SK-N-SH (cell line): ENCODE measurements around the gene INF2. TPM values are rescaled to one million over a fixed set of nuclear protein-coding genes. Genes with fewer than 3 reads are reported as not detected.

ENCODE experiments used
- CTCF ChIA-PET: fragments of 300-600, 350-600 bp; formaldehyde crosslinking; extraction: SDS; loops from one replicate; lab custom pipeline; 2021; lab: Yijun Ruan, JAX
- POLR2A ChIA-PET: fragments of 350-600 bp; sonication (Branson Sonifier 250); formaldehyde crosslinking; extraction: SDS; loops from one replicate; lab custom pipeline; 2020; ENCODE audit warnings: antibody characterized with exemption, inconsistent platforms; lab: Yijun Ruan, JAX
- DNase-seq: peaks from one replicate; pipeline ENCODE4 v3.0.0; 2012
- H2AFZ ChIP-seq: fragments of 200-600 bp; sonication (generic); 2 replicates; pipeline ENCODE4 v1.8.1; 2016; ENCODE audit warnings: antibody characterized with exemption, mild to moderate bottlenecking, low read depth
- H3F3A ChIP-seq: fragments of 200-600 bp; sonication (generic); replicated peaks from 2 replicates; pipeline ENCODE3; 2016; ENCODE audit warnings: antibody characterized with exemption, mild to moderate bottlenecking; ENCODE audit not compliant: insufficient read depth
- H3K27ac ChIP-seq, 2 experiments: fragments of 200-500 bp in 1 of 2; fragments of 200-600 bp in 1 of 2; sonication (Bioruptor generic) in 1 of 2; sonication (generic), shearing (Covaris generic) in 1 of 2; 2 replicates each; pipeline versions ENCODE4 v1.5.1 to v1.6.1; 2014 to 2016; ENCODE audit warnings: low read depth in 2 of 2, inconsistent platforms in 1 of 2, low read length in 1 of 2, mild to moderate bottlenecking in 1 of 2, mixed read lengths in 1 of 2
- H3K27me3 ChIP-seq: fragments of 200-600 bp; sonication (generic), shearing (Covaris generic); 2 replicates; pipeline ENCODE4 v1.6.1; 2016; ENCODE audit warnings: mixed run types; ENCODE audit not compliant: insufficient read depth
- H3K36me3 ChIP-seq, 2 experiments: fragments of 200-500 bp in 1 of 2; fragments of 200-600 bp in 1 of 2; sonication (Bioruptor generic) in 1 of 2; sonication (generic) in 1 of 2; replicated peaks in 1 of 2; 2 replicates each; pipeline versions ENCODE3 to v1.5.1; 2014 to 2016; ENCODE audit warnings: low read length in 1 of 2, mild to moderate bottlenecking in 1 of 2; ENCODE audit not compliant: insufficient read depth in 2 of 2, control insufficient read depth in 1 of 2
- H3K4me1 ChIP-seq, 2 experiments: fragments of 200-500 bp in 1 of 2; fragments of 200-600 bp in 1 of 2; sonication (Bioruptor generic) in 1 of 2; sonication (generic), shearing (Covaris generic) in 1 of 2; 2 replicates each; pipeline versions ENCODE4 v1.5.1 to v1.6.1; 2014 to 2016; ENCODE audit warnings: low read depth in 1 of 2, low read length in 1 of 2, mixed run types in 1 of 2; ENCODE audit not compliant: insufficient read depth in 2 of 2, control insufficient read depth in 1 of 2
- H3K4me2 ChIP-seq: fragments of 200-600 bp; sonication (generic), shearing (Covaris generic); 2 replicates; pipeline ENCODE4 v1.6.1; 2017; ENCODE audit warnings: mixed run types
- H3K4me3 ChIP-seq, 2 experiments: fragments of 200-500 bp in 1 of 2; fragments of 200-600 bp in 1 of 2; sonication (Bioruptor generic) in 1 of 2; sonication (generic), shearing (Covaris generic) in 1 of 2; 2 replicates each; pipeline versions ENCODE4 v1.5.1 to v1.8.1; 2014 to 2016; ENCODE audit warnings: low read depth in 2 of 2, inconsistent platforms in 1 of 2, low read length in 1 of 2, mild to moderate bottlenecking in 1 of 2, mixed read lengths in 1 of 2, moderate library complexity in 1 of 2
- H3K79me2 ChIP-seq: fragments of 200-600 bp; sonication (generic); 2 replicates; pipeline ENCODE4 v1.8.1; 2017; ENCODE audit warnings: mild to moderate bottlenecking; ENCODE audit not compliant: insufficient read depth
- H3K9ac ChIP-seq: fragments of 200-600 bp; sonication (generic); 2 replicates; pipeline ENCODE4 v1.6.1; 2017; ENCODE audit warnings: mixed run types
- H3K9me2 ChIP-seq: fragments of 200-600 bp; sonication (generic); 2 replicates; pipeline ENCODE4 v1.6.1; 2017; ENCODE audit warnings: mixed run types
- H3K9me3 ChIP-seq: fragments of 200-600 bp; sonication (generic); 2 replicates; pipeline ENCODE4 v1.6.1; 2017; ENCODE audit warnings: mixed run types, mild to moderate bottlenecking, moderate library complexity
- H4K20me1 ChIP-seq: fragments of 200-600 bp; sonication (generic); 2 replicates; pipeline ENCODE4 v1.6.1; 2017; ENCODE audit warnings: mild to moderate bottlenecking, mixed run types; ENCODE audit not compliant: insufficient read depth
- CHD2 ChIP-seq: fragments of 150-350 bp; IDR thresholded peaks from 2 replicates; pipeline ENCODE4 v1.6.1; 2018; ENCODE audit warnings: low read length; ENCODE audit not compliant: partially characterized antibody
- EZH2phosphoT487 ChIP-seq: fragments of 200-600 bp; sonication (generic); IDR thresholded peaks from 2 replicates; pipeline ENCODE4 v1.6.1; 2017; ENCODE audit warnings: low read depth, mixed run types, mild to moderate bottlenecking, antibody characterized with exemption, moderate library complexity, borderline replicate concordance
- FOXM1 ChIP-seq: IDR thresholded peaks from 2 replicates; pipeline ENCODE4 v1.4.0; 2012; ENCODE audit warnings: low read depth, mild to moderate bottlenecking
- JUND ChIP-seq: IDR thresholded peaks from 2 replicates; pipeline ENCODE4 v1.4.0; 2012
- MXI1 ChIP-seq: IDR thresholded peaks from 2 replicates; pipeline ENCODE4 v1.6.1; 2012; ENCODE audit warnings: mild to moderate bottlenecking, low read depth, low read length, improper control_type of control experiment
- NFIC ChIP-seq: IDR thresholded peaks from 2 replicates; pipeline ENCODE4 v1.4.0; 2012; ENCODE audit warnings: borderline replicate concordance
- NRF1 ChIP-seq: IDR thresholded peaks from 2 replicates; pipeline ENCODE4 v1.6.1; 2012; ENCODE audit warnings: low read depth, mild to moderate bottlenecking, low read length
- POLR2AphosphoS5 ChIP-seq: IDR thresholded peaks from 2 replicates; pipeline ENCODE4 v1.6.1; 2012; ENCODE audit warnings: low read depth, low read length
- RAD21 ChIP-seq: IDR thresholded peaks from 2 replicates; pipeline ENCODE4 v1.6.1; 2012; ENCODE audit warnings: mild to moderate bottlenecking, low read length
- RCOR1 ChIP-seq: fragments of 150-350 bp; IDR thresholded peaks from 2 replicates; pipeline ENCODE4 v1.6.1; 2017; ENCODE audit warnings: antibody characterized with exemption, low read length
- RXRA ChIP-seq: IDR thresholded peaks from 2 replicates; pipeline ENCODE4 v1.4.0; 2012; ENCODE audit warnings: low read depth, mild to moderate bottlenecking, borderline replicate concordance
- SMC3 ChIP-seq: IDR thresholded peaks from 2 replicates; pipeline ENCODE4 v1.6.1; 2012; ENCODE audit warnings: low read depth, low read length, improper control_type of control experiment
- YY1 ChIP-seq: IDR thresholded peaks from 2 replicates; pipeline ENCODE4 v1.4.0; 2012; ENCODE audit warnings: low read depth, mild to moderate bottlenecking
- WGBS: methylation state at CpG from one replicate; pipeline ENCODE4 v1.1.6; 2017; ENCODE audit warnings: low lambda C conversion rate; 5-methylcytosine and 5-hydroxymethylcytosine counted together
- polyA plus RNA-seq, 3 experiments: library from polyadenylated mRNA; depleted of rRNA; stranded (reverse); fragments of >200 nt; gene quantifications; 2 replicates each; pipeline ENCODE4 v1.2.3, GENCODE V29; 2012
- TF ChIP-seq, protein P1 (sequence below): IDR thresholded peaks from 2 replicates; pipeline ENCODE4 v1.4.0; 2012; ENCODE audit warnings: low read depth, borderline replicate concordance
- TF ChIP-seq, protein P2 (sequence below): IDR thresholded peaks from 2 replicates; pipeline ENCODE4 v1.6.1; 2012; ENCODE audit warnings: mild to moderate bottlenecking, low read depth, low read length, moderate library complexity
- TF ChIP-seq, protein P3 (sequence below): IDR thresholded peaks from 2 replicates; pipeline ENCODE4 v1.4.0; 2012; ENCODE audit warnings: low read depth, borderline replicate concordance
- TF ChIP-seq, protein P4 (sequence below): IDR thresholded peaks from 2 replicates; pipeline ENCODE4 v1.4.0; 2012; ENCODE audit warnings: low read depth
- TF ChIP-seq, protein P5 (sequence below): IDR thresholded peaks from 2 replicates; pipeline ENCODE4; 2012
- TF ChIP-seq, protein P6 (sequence below): fragments of 200-600 bp; sonication (generic); IDR thresholded peaks from 2 replicates; pipeline ENCODE4 v1.6.1; 2017; ENCODE audit warnings: antibody characterized with exemption, mild to moderate bottlenecking, moderate library complexity

Gene INF2
- polyA plus RNA-seq, 1 of the 3 experiments (the other 2 are of a cell fraction) = 32.5 TPM

DNA sequence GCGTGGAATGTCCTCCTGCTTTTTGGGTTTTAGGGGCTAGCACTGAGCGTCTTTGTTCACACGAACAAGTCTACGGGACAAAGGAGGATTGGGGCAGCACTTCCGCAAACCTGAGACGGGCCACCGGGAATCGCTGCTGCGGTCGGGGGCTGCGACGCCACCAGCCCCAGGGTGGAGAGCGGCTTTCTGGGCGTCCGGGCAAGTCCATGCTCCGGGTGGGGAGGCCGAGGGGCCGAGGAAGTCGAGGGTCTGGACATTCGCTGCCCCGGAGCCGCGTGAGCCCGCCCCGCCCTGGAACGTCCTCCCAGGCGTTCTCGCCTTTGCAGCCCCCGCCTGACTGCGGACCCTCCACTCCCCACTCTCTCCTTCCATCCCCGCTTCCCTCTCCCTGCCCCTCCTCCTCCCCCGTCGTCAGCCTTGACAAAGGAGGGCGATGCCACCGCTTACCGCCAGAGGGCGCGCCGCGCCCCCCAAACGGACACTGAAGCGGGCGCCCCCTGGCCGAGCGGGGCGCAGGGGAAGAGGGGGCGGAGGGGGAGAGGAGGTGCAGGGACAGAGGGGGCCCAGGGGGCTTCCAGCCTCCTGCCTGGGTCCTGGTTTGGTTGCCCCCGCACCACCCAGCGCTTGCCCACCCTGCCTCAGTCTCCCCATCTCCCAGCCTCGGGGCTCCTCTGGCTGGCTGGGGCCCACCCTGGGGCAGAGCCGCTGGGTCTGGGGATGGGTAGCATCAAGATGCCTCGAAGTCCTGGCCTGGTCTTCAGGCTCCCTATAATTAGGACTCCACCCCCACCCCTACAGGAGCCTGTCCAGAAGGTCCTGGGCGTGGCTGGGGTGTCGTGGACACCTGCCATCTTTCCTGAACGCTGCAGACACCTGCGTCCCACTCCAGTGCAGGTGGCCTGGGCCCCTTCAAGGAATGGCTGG, 39.1 kb upstream of the INF2 start:
- Histone ChIP-seq H2AFZ (peak overlapping the region; percentile 89), H3K36me3 (no peaks in the 10 kb centered on the region), H3F3A (no peaks in the 10 kb centered on the region), H3K4me2 (peak overlapping the region; percentile 78), H4K20me1 (no peaks in the 10 kb centered on the region), H3K79me2 (no peaks in the 10 kb centered on the region), H3K9ac (peak overlapping the region; percentile 25; the same call in 1 of the 2 replicates), H3K9me2 (no peaks in the 10 kb centered on the region), H3K27ac (no peak overlapping the region; a peak in 1 of 4 replicates), H3K9me3 (no peaks in the 10 kb centered on the region), H3K4me1 (peaks cover 0 to 2% of the 10 kb centered on the region in 2 experiments; a peak in 1 of 4 replicates), H3K4me3 (peak overlapping the region; percentile 46 to 58), H3K27me3 (no peaks in the 10 kb centered on the region)
- 69% methylated on average over 4 of the region's 56 CpGs for WGBS
- DNase-seq = peak; percentile 98
- TF ChIP-seq CHD2 = peak; percentile 60
- TF ChIP-seq RAD21 = peak; percentile 76
- no peak for TF ChIP-seq YY1
- TF ChIP-seq, protein P1, sequence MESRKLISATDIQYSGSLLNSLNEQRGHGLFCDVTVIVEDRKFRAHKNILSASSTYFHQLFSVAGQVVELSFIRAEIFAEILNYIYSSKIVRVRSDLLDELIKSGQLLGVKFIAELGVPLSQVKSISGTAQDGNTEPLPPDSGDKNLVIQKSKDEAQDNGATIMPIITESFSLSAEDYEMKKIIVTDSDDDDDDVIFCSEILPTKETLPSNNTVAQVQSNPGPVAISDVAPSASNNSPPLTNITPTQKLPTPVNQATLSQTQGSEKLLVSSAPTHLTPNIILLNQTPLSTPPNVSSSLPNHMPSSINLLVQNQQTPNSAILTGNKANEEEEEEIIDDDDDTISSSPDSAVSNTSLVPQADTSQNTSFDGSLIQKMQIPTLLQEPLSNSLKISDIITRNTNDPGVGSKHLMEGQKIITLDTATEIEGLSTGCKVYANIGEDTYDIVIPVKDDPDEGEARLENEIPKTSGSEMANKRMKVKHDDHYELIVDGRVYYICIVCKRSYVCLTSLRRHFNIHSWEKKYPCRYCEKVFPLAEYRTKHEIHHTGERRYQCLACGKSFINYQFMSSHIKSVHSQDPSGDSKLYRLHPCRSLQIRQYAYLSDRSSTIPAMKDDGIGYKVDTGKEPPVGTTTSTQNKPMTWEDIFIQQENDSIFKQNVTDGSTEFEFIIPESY = no peak
- TF ChIP-seq RXRA = no peak
- TF ChIP-seq, protein P2, sequence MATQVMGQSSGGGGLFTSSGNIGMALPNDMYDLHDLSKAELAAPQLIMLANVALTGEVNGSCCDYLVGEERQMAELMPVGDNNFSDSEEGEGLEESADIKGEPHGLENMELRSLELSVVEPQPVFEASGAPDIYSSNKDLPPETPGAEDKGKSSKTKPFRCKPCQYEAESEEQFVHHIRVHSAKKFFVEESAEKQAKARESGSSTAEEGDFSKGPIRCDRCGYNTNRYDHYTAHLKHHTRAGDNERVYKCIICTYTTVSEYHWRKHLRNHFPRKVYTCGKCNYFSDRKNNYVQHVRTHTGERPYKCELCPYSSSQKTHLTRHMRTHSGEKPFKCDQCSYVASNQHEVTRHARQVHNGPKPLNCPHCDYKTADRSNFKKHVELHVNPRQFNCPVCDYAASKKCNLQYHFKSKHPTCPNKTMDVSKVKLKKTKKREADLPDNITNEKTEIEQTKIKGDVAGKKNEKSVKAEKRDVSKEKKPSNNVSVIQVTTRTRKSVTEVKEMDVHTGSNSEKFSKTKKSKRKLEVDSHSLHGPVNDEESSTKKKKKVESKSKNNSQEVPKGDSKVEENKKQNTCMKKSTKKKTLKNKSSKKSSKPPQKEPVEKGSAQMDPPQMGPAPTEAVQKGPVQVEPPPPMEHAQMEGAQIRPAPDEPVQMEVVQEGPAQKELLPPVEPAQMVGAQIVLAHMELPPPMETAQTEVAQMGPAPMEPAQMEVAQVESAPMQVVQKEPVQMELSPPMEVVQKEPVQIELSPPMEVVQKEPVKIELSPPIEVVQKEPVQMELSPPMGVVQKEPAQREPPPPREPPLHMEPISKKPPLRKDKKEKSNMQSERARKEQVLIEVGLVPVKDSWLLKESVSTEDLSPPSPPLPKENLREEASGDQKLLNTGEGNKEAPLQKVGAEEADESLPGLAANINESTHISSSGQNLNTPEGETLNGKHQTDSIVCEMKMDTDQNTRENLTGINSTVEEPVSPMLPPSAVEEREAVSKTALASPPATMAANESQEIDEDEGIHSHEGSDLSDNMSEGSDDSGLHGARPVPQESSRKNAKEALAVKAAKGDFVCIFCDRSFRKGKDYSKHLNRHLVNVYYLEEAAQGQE = no peak
- TF ChIP-seq JUND = no peak
- TF ChIP-seq EZH2phosphoT487 = no peak
- TF ChIP-seq POLR2AphosphoS5 = no peak
- TF ChIP-seq, protein P3, sequence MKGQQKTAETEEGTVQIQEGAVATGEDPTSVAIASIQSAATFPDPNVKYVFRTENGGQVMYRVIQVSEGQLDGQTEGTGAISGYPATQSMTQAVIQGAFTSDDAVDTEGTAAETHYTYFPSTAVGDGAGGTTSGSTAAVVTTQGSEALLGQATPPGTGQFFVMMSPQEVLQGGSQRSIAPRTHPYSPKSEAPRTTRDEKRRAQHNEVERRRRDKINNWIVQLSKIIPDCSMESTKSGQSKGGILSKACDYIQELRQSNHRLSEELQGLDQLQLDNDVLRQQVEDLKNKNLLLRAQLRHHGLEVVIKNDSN = no peak
- TF ChIP-seq MXI1 = no peak
- TF ChIP-seq NFIC = no peak
- TF ChIP-seq, protein P4, sequence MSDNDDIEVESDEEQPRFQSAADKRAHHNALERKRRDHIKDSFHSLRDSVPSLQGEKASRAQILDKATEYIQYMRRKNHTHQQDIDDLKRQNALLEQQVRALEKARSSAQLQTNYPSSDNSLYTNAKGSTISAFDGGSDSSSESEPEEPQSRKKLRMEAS = no peak
- TF ChIP-seq SMC3 = peak; percentile 82
- no peak for TF ChIP-seq FOXM1
- no peak for TF ChIP-seq RCOR1
- TF ChIP-seq, protein P5, sequence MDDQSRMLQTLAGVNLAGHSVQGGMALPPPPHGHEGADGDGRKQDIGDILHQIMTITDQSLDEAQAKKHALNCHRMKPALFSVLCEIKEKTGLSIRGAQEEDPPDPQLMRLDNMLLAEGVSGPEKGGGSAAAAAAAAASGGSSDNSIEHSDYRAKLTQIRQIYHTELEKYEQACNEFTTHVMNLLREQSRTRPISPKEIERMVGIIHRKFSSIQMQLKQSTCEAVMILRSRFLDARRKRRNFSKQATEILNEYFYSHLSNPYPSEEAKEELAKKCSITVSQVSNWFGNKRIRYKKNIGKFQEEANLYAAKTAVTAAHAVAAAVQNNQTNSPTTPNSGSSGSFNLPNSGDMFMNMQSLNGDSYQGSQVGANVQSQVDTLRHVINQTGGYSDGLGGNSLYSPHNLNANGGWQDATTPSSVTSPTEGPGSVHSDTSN = no peak
- TF ChIP-seq NRF1 = no peak
- TF ChIP-seq, protein P6, sequence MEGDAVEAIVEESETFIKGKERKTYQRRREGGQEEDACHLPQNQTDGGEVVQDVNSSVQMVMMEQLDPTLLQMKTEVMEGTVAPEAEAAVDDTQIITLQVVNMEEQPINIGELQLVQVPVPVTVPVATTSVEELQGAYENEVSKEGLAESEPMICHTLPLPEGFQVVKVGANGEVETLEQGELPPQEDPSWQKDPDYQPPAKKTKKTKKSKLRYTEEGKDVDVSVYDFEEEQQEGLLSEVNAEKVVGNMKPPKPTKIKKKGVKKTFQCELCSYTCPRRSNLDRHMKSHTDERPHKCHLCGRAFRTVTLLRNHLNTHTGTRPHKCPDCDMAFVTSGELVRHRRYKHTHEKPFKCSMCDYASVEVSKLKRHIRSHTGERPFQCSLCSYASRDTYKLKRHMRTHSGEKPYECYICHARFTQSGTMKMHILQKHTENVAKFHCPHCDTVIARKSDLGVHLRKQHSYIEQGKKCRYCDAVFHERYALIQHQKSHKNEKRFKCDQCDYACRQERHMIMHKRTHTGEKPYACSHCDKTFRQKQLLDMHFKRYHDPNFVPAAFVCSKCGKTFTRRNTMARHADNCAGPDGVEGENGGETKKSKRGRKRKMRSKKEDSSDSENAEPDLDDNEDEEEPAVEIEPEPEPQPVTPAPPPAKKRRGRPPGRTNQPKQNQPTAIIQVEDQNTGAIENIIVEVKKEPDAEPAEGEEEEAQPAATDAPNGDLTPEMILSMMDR = peak; percentile 87
- CTCF ChIA-PET = interaction anchor here (0.6 to 1.9 kb wide), 7 partner anchors 9 to 538 kb away, joined by 3 to 8 read pairs (median 4); no protein-coding TSS in a partner anchor
- POLR2A ChIA-PET = no interaction called here
